Skeletal muscle tissue (tissue), 4 donors: ENCODE measurements around the gene DNMT1. TPM values are rescaled to one million over a fixed set of nuclear protein-coding genes. Genes with fewer than 3 reads are reported as not detected.

Source experiments
- H3K27ac ChIP-seq: one replicate; pipeline ENCODE4 v1.7.0; 2013; ENCODE audit warnings: mild to moderate bottlenecking, low read depth, low read length, inconsistent platforms
- H3K27me3 ChIP-seq, 3 donors: one replicate each; pipeline ENCODE4 v1.7.0; 2013; ENCODE audit warnings: low read length in 3 of 3; ENCODE audit not compliant: control insufficient read depth in 3 of 3, insufficient read depth in 3 of 3
- H3K36me3 ChIP-seq, 3 donors: one replicate each; pipeline ENCODE4 v1.7.0; 2013; ENCODE audit warnings: low read length in 3 of 3; ENCODE audit not compliant: control insufficient read depth in 3 of 3, insufficient read depth in 3 of 3
- H3K4me1 ChIP-seq, 3 donors: one replicate each; pipeline ENCODE4 v1.7.0; 2013; ENCODE audit warnings: low read length in 3 of 3, mild to moderate bottlenecking in 3 of 3; ENCODE audit not compliant: control insufficient read depth in 3 of 3, insufficient read depth in 3 of 3
- H3K4me3 ChIP-seq, 3 donors: one replicate each; pipeline ENCODE4 v1.7.0; 2013; ENCODE audit warnings: low read length in 3 of 3
- H3K9ac ChIP-seq, 3 donors: one replicate each; pipeline ENCODE4 v1.7.0; 2013; ENCODE audit warnings: low read length in 3 of 3, mild to moderate bottlenecking in 3 of 3, moderate library complexity in 2 of 3, low read depth in 1 of 3
- H3K9me3 ChIP-seq, 3 donors: one replicate each; pipeline ENCODE4 v1.7.0; 2013; ENCODE audit warnings: low read length in 3 of 3; ENCODE audit not compliant: control insufficient read depth in 3 of 3
- total RNA-seq: library from RNA; depleted of rRNA; stranded (reverse); fragments of >200 nt; gene quantifications from one replicate; pipeline ENCODE4 v1.2.3, GENCODE V29; 2014
- donor health status: Osteomylitis.

DNMT1 gene
- total RNA-seq, 1 donor from 2014 or later = 25.6 TPM

GRCh38 chr19:10122045-10122444 lies 72.7 kb downstream of the DNMT1 start:
- Histone ChIP-seq H3K4me1 (peaks cover 10 to 28% (median 12%) of the 10 kb centered on the region in 3 donors), H3K9ac (no peak overlapping the region), H3K9me3 (no peaks in the 10 kb centered on the region), H3K36me3 (peaks cover 8 to 14% (median 8%) of the 10 kb centered on the region in 3 donors), H3K27ac (no peak overlapping the region), H3K4me3 (no peak overlapping the region), H3K27me3 (no peaks in the 10 kb centered on the region)

GRCh38 chr19:10120538-10121189 lies 74.1 kb downstream of the DNMT1 start:
- Histone ChIP-seq H3K27ac (no peak overlapping the region), H3K4me3 (no peak overlapping the region), H3K9ac (peak overlapping the region in 1 of 3 donors; percentile 14)

GRCh38 chr19:10118960-10119359 lies 75.8 kb downstream of the DNMT1 start:
- Histone ChIP-seq H3K4me1 (peaks cover 27 to 55% (median 31%) of the 10 kb centered on the region in 3 donors), H3K9ac (peak overlapping the region; percentile 96 to 97 (median 97)), H3K36me3 (peaks cover 25 to 36% (median 35%) of the 10 kb centered on the region in 3 donors), H3K4me3 (peak overlapping the region; percentile 96 to 97 (median 96)), H3K27me3 (no peaks in the 10 kb centered on the region), H3K27ac (peak overlapping the region; percentile 85), H3K9me3 (no peaks in the 10 kb centered on the region)

More at GRCh38 chr19:10120538-10121189, 74.1 kb downstream of the DNMT1 start:
- H3K9me3 ChIP-seq = no peaks in the 10 kb centered on the region
- no peaks in the 10 kb centered on the region for H3K27me3 ChIP-seq
- H3K4me1 ChIP-seq = peaks cover 19 to 40% (median 23%) of the 10 kb centered on the region in 3 donors
- peaks cover 20 to 27% (median 20%) of the 10 kb centered on the region in 3 donors for H3K36me3 ChIP-seq

GRCh38 chr19:10116866-10117616 lies 77.7 kb downstream of the DNMT1 start:
- no peak overlapping the region for H3K9ac ChIP-seq
- no peak overlapping the region for H3K27ac ChIP-seq
- H3K36me3 ChIP-seq = peaks cover 25 to 38% (median 35%) of the 10 kb centered on the region in 3 donors
- no peak overlapping the region for H3K4me3 ChIP-seq
- peaks cover 29 to 64% (median 31%) of the 10 kb centered on the region in 3 donors for H3K4me1 ChIP-seq
- no peaks in the 10 kb centered on the region for H3K9me3 ChIP-seq
- H3K27me3 ChIP-seq = no peaks in the 10 kb centered on the region

GRCh38 chr19:10116085-10116865 lies 78.5 kb downstream of the DNMT1 start:
- H3K9ac ChIP-seq = peak overlapping the region; percentile 32 to 51 (median 45)
- H3K27me3 ChIP-seq = no peaks in the 10 kb centered on the region
- peaks cover 27 to 42% (median 39%) of the 10 kb centered on the region in 3 donors for H3K36me3 ChIP-seq
- no peaks in the 10 kb centered on the region for H3K9me3 ChIP-seq
- peak overlapping the region; percentile 16 to 41 (median 40) for H3K4me3 ChIP-seq
- H3K27ac ChIP-seq = peak overlapping the region; percentile 51
- peaks cover 29 to 64% (median 31%) of the 10 kb centered on the region in 3 donors for H3K4me1 ChIP-seq

GRCh38 chr19:10115392-10116084 lies 79.2 kb downstream of the DNMT1 start:
- peak overlapping the region in 1 of 3 donors; percentile 45 for H3K9ac ChIP-seq
- no peak overlapping the region for H3K4me3 ChIP-seq
- no peaks in the 10 kb centered on the region for H3K9me3 ChIP-seq
- H3K4me1 ChIP-seq = peaks cover 29 to 64% (median 31%) of the 10 kb centered on the region in 3 donors
- peaks cover 33 to 49% (median 46%) of the 10 kb centered on the region in 3 donors for H3K36me3 ChIP-seq
- no peaks in the 10 kb centered on the region for H3K27me3 ChIP-seq
- peak overlapping the region; percentile 51 for H3K27ac ChIP-seq

- H3K9ac ChIP-seq = peak overlapping the region in 1 of 3 donors; percentile 33
- peaks cover 41 to 55% (median 53%) of the 10 kb centered on the region in 3 donors for H3K36me3 ChIP-seq
- H3K27me3 ChIP-seq = no peaks in the 10 kb centered on the region
- no peak overlapping the region for H3K4me3 ChIP-seq
- H3K4me1 ChIP-seq = peaks cover 29 to 62% (median 31%) of the 10 kb centered on the region in 3 donors
- H3K27ac ChIP-seq = peak overlapping the region; percentile 51
- H3K9me3 ChIP-seq = no peaks in the 10 kb centered on the region
Measured at GRCh38 chr19:10114651-10115391, 79.9 kb downstream of the DNMT1 start.

- H3K27me3 ChIP-seq = no peaks in the 10 kb centered on the region
- peak overlapping the region in 1 of 3 donors; percentile 33 for H3K9ac ChIP-seq
- H3K27ac ChIP-seq = no peak overlapping the region
- no peak overlapping the region for H3K4me3 ChIP-seq
- H3K4me1 ChIP-seq = peaks cover 25 to 56% (median 28%) of the 10 kb centered on the region in 3 donors
- peaks cover 48 to 60% (median 60%) of the 10 kb centered on the region in 3 donors for H3K36me3 ChIP-seq
- no peaks in the 10 kb centered on the region for H3K9me3 ChIP-seq
Measured at GRCh38 chr19:10113964-10114650, 80.6 kb downstream of the DNMT1 start.
